Activated naive CD8-positive, alpha-beta T cell treated with anti-CD3 and anti-CD28 coated beads, Interleukin-2, amount 50 U/mL, for 24 hours (primary cell): ENCODE results near the gene GARIN5A.
A peak's percentile ranks its signal among the peaks of the same experiment; 100 is the strongest.

Experiments used
- ATAC-seq: fragments of 150-1000 bp; cut with Tn5 transposase; one replicate; pipeline ENCODE4 v1.10.0; 2021
- DNase-seq: peaks from one replicate; pipeline ENCODE4 v3.0.0; 2021
- H3K27ac Mint-ChIP-seq: one replicate; pipeline ENCODE4 v1.8.0; 2021; ENCODE audit warnings: mild to moderate bottlenecking, mixed read lengths
- H3K27me3 Mint-ChIP-seq: one replicate; pipeline ENCODE4 v1.8.0; 2021; ENCODE audit warnings: mixed read lengths
- H3K36me3 Mint-ChIP-seq: one replicate; pipeline ENCODE4 v1.8.0; 2021; ENCODE audit warnings: low read depth, mixed read lengths
- H3K4me1 Mint-ChIP-seq: one replicate; pipeline ENCODE4 v1.8.0; 2021; ENCODE audit warnings: mixed read lengths
- H3K4me3 Mint-ChIP-seq: one replicate; pipeline ENCODE4 v1.8.0; 2021; ENCODE audit warnings: mild to moderate bottlenecking, moderate library complexity, mixed read lengths
- H3K9me3 Mint-ChIP-seq: one replicate; pipeline ENCODE4 v1.8.0; 2021; ENCODE audit warnings: mixed read lengths

Gene GARIN5A

GRCh38 chr19:50467566-50467965 lies 9.1 kb downstream of the GARIN5A start:
- DNase-seq: no peak
- Mint-ChIP-seq H3K4me1 (no peaks in the 10 kb centered on the region), H3K27me3 (peaks cover 11% of the 10 kb centered on the region), H3K4me3 (no peak overlapping the region), H3K36me3 (no peaks in the 10 kb centered on the region), H3K27ac (no peak overlapping the region), H3K9me3 (no peaks in the 10 kb centered on the region)
- no peak for ATAC-seq

- Mint-ChIP-seq H3K4me1 (no peaks in the 10 kb centered on the region), H3K27me3 (peaks cover 13% of the 10 kb centered on the region), H3K9me3 (no peaks in the 10 kb centered on the region), H3K36me3 (no peaks in the 10 kb centered on the region), H3K27ac (no peak overlapping the region), H3K4me3 (no peak overlapping the region)
- DNase-seq (no peak), ATAC-seq (no peak)
Measured at GRCh38 chr19:50466706-50467039, 10.0 kb downstream of the GARIN5A start.

GRCh38 chr19:50465986-50466705 lies 10.5 kb downstream of the GARIN5A start:
- Mint-ChIP-seq H3K4me3 (no peak overlapping the region), H3K27me3 (peaks cover 16% of the 10 kb centered on the region), H3K27ac (no peak overlapping the region), H3K9me3 (no peaks in the 10 kb centered on the region), H3K4me1 (peaks cover 2% of the 10 kb centered on the region), H3K36me3 (no peaks in the 10 kb centered on the region)
- ATAC-seq: no peak
- no peak for DNase-seq

GRCh38 chr19:50465000-50465399 lies 11.6 kb downstream of the GARIN5A start:
- Mint-ChIP-seq H3K36me3 (no peaks in the 10 kb centered on the region), H3K27me3 (peaks cover 21% of the 10 kb centered on the region), H3K9me3 (no peaks in the 10 kb centered on the region), H3K4me1 (peaks cover 9% of the 10 kb centered on the region), H3K27ac (no peak overlapping the region), H3K4me3 (no peak overlapping the region)
- no peak for DNase-seq
- no peak for ATAC-seq

- Mint-ChIP-seq H3K4me3 (no peak overlapping the region), H3K36me3 (no peaks in the 10 kb centered on the region), H3K4me1 (peaks cover 14% of the 10 kb centered on the region), H3K9me3 (no peaks in the 10 kb centered on the region), H3K27ac (no peak overlapping the region), H3K27me3 (peaks cover 27% of the 10 kb centered on the region)
- no peak for DNase-seq
- no peak for ATAC-seq
Measured at GRCh38 chr19:50464348-50464747, 12.3 kb downstream of the GARIN5A start.

- H3K36me3 Mint-ChIP-seq: no peaks in the 10 kb centered on the region
- peaks cover 29% of the 10 kb centered on the region for H3K27me3 Mint-ChIP-seq
- ATAC-seq (no peak), DNase-seq (no peak)
- H3K4me1 Mint-ChIP-seq: peaks cover 14% of the 10 kb centered on the region
- no peak overlapping the region for H3K4me3 Mint-ChIP-seq
- no peaks in the 10 kb centered on the region for H3K9me3 Mint-ChIP-seq
- no peak overlapping the region for H3K27ac Mint-ChIP-seq
Measured at GRCh38 chr19:50462970-50463369, 13.7 kb downstream of the GARIN5A start.

GRCh38 chr19:50461066-50461875 lies 15.4 kb downstream of the GARIN5A start:
- Mint-ChIP-seq H3K27ac (no peak overlapping the region), H3K27me3 (peaks cover 41% of the 10 kb centered on the region), H3K9me3 (no peaks in the 10 kb centered on the region), H3K36me3 (no peaks in the 10 kb centered on the region), H3K4me1 (peaks cover 14% of the 10 kb centered on the region), H3K4me3 (no peak overlapping the region)
- ATAC-seq (peak; percentile 43), DNase-seq (peak; percentile 66)

GRCh38 chr19:50460161-50460765 lies 16.4 kb downstream of the GARIN5A start:
- no peaks in the 10 kb centered on the region for H3K36me3 Mint-ChIP-seq
- peak overlapping the region; percentile 55 for H3K27ac Mint-ChIP-seq
- DNase-seq: peak; percentile 18
- H3K4me1 Mint-ChIP-seq: peaks cover 14% of the 10 kb centered on the region
- H3K4me3 Mint-ChIP-seq: no peak overlapping the region
- H3K27me3 Mint-ChIP-seq: peaks cover 47% of the 10 kb centered on the region
- peak; percentile 64 for ATAC-seq
- H3K9me3 Mint-ChIP-seq: no peaks in the 10 kb centered on the region

- Mint-ChIP-seq H3K4me1 (peaks cover 14% of the 10 kb centered on the region), H3K27me3 (peaks cover 47% of the 10 kb centered on the region), H3K36me3 (no peaks in the 10 kb centered on the region), H3K27ac (no peak overlapping the region), H3K9me3 (no peaks in the 10 kb centered on the region), H3K4me3 (no peak overlapping the region)
- DNase-seq (no peak), ATAC-seq (no peak)
Measured at GRCh38 chr19:50459638-50460037, 17.0 kb downstream of the GARIN5A start.

GRCh38 chr19:50459067-50459456 lies 17.6 kb downstream of the GARIN5A start:
- H3K4me3 Mint-ChIP-seq: no peak overlapping the region
- DNase-seq: no peak
- no peak for ATAC-seq
- no peaks in the 10 kb centered on the region for H3K9me3 Mint-ChIP-seq
- no peak overlapping the region for H3K27ac Mint-ChIP-seq
- H3K27me3 Mint-ChIP-seq: peaks cover 47% of the 10 kb centered on the region
- H3K4me1 Mint-ChIP-seq: peaks cover 14% of the 10 kb centered on the region
- H3K36me3 Mint-ChIP-seq: no peaks in the 10 kb centered on the region

GRCh38 chr19:50458396-50459066 lies 18.1 kb downstream of the GARIN5A start:
- ATAC-seq: no peak
- no peaks in the 10 kb centered on the region for H3K36me3 Mint-ChIP-seq
- H3K4me3 Mint-ChIP-seq: no peak overlapping the region
- no peak overlapping the region for H3K27ac Mint-ChIP-seq
- DNase-seq: no peak
- H3K27me3 Mint-ChIP-seq: peaks cover 47% of the 10 kb centered on the region
- H3K9me3 Mint-ChIP-seq: no peaks in the 10 kb centered on the region
- peaks cover 14% of the 10 kb centered on the region for H3K4me1 Mint-ChIP-seq

- no peak for ATAC-seq
- H3K9me3 Mint-ChIP-seq: no peaks in the 10 kb centered on the region
- H3K4me1 Mint-ChIP-seq: peaks cover 14% of the 10 kb centered on the region
Measured at GRCh38 chr19:50457300-50457699, 19.3 kb downstream of the GARIN5A start.

GRCh38 chr19:50455992-50456391 lies 20.7 kb downstream of the GARIN5A start:
- DNase-seq (no peak), ATAC-seq (no peak)
- Mint-ChIP-seq H3K4me1 (peaks cover 10% of the 10 kb centered on the region), H3K27me3 (peaks cover 43% of the 10 kb centered on the region), H3K27ac (no peak overlapping the region), H3K4me3 (no peak overlapping the region), H3K36me3 (no peaks in the 10 kb centered on the region), H3K9me3 (no peaks in the 10 kb centered on the region)

More at GRCh38 chr19:50457300-50457699, 19.3 kb downstream of the GARIN5A start:
- peaks cover 42% of the 10 kb centered on the region for H3K27me3 Mint-ChIP-seq
- no peak for DNase-seq
- H3K27ac Mint-ChIP-seq: no peak overlapping the region
- H3K4me3 Mint-ChIP-seq: no peak overlapping the region
- no peaks in the 10 kb centered on the region for H3K36me3 Mint-ChIP-seq

GRCh38 chr19:50453243-50453642 lies 23.4 kb downstream of the GARIN5A start:
- Mint-ChIP-seq H3K27me3 (peaks cover 38% of the 10 kb centered on the region), H3K4me3 (no peak overlapping the region), H3K4me1 (no peaks in the 10 kb centered on the region), H3K9me3 (no peaks in the 10 kb centered on the region), H3K36me3 (no peaks in the 10 kb centered on the region), H3K27ac (no peak overlapping the region)
- DNase-seq (no peak), ATAC-seq (no peak)

GRCh38 chr19:50451223-50451534 lies 25.5 kb downstream of the GARIN5A start:
- Mint-ChIP-seq H3K4me3 (no peak overlapping the region), H3K27ac (no peak overlapping the region), H3K9me3 (no peaks in the 10 kb centered on the region), H3K27me3 (peaks cover 22% of the 10 kb centered on the region), H3K4me1 (no peaks in the 10 kb centered on the region), H3K36me3 (no peaks in the 10 kb centered on the region)
- DNase-seq (no peak), ATAC-seq (no peak)
